ENCODE results near the gene GTF2IRD2. TPM values are rescaled to one million over a fixed set of nuclear protein-coding genes. Genes with fewer than 3 reads are reported as not detected.

Gene GTF2IRD2
- total and polyA plus RNA-seq, 10 of the 15 experiments (the other 5 are each of a cell fraction or from before 2014, with no cell fraction given): 2.9 to 16.6 (median 5.8) TPM

Small RNA genes within 50 kb of the gene (small RNA-seq; reads per million reads assigned to genes)
- not detected for gene RF00019

Other genes starting within 250 kb of the GTF2IRD2 start
- gene GTF2I, start 193.9 kb downstream of the GTF2IRD2 start, total RNA-seq (2014; rRNA removed): 86.8 and 91.0 TPM in 2 replicates
- 92.6 and 94.3 TPM in 2 replicates for gene GTF2I, start 193.9 kb downstream of the GTF2IRD2 start, total RNA-seq (2014; rRNA removed; fragmentation: Illumina TruSeq; extraction: Trizol)
- 161 and 172 TPM in 2 replicates for gene GTF2I, start 193.9 kb downstream of the GTF2IRD2 start, total RNA-seq (2021)
- gene GTF2I, start 193.9 kb downstream of the GTF2IRD2 start, polyA plus RNA-seq (2011; rRNA removed): 99.5 and 103 TPM in 2 replicates
- 114 and 142 TPM in 2 replicates for gene GTF2I, start 193.9 kb downstream of the GTF2IRD2 start, polyA plus RNA-seq (2014; fragmentation: Illumina TruSeq; extraction: Trizol)
- gene GTF2I, start 193.9 kb downstream of the GTF2IRD2 start, polyA plus RNA-seq (2014; fragmentation: Nextera tagmentation; extraction: Ambion mirVana): 1 to 10 TPM; 6.7 to 8.8 TPM
- gene GTF2I, start 193.9 kb downstream of the GTF2IRD2 start, polyA plus RNA-seq (2014; rRNA removed): 80.9 and 115 TPM in 2 replicates
- 100 to 1,000 TPM; 144 to 156 TPM for gene GTF2I, start 193.9 kb downstream of the GTF2IRD2 start, polyA plus RNA-seq (2016; fragmentation: Nextera tagmentation; extraction: Ambion mirVana)
- 103 and 123 TPM in 2 replicates for gene NCF1, start 77.6 kb downstream of the GTF2IRD2 start, total RNA-seq (2014; rRNA removed)
- 68.3 and 76.7 TPM in 2 replicates for gene NCF1, start 77.6 kb downstream of the GTF2IRD2 start, total RNA-seq (2014; rRNA removed; fragmentation: Illumina TruSeq; extraction: Trizol)
- gene NCF1, start 77.6 kb downstream of the GTF2IRD2 start, total RNA-seq (2021): 144 and 146 TPM in 2 replicates
- gene NCF1, start 77.6 kb downstream of the GTF2IRD2 start, polyA plus RNA-seq (2011; rRNA removed): 58.5 and 162 TPM in 2 replicates
- gene NCF1, start 77.6 kb downstream of the GTF2IRD2 start, polyA plus RNA-seq (2014; fragmentation: Illumina TruSeq; extraction: Trizol): 40.0 and 123 TPM in 2 replicates
- gene NCF1, start 77.6 kb downstream of the GTF2IRD2 start, polyA plus RNA-seq (2014; fragmentation: Nextera tagmentation; extraction: Ambion mirVana): 1 to 10 TPM; 2.8 to 3.1 TPM
- gene NCF1, start 77.6 kb downstream of the GTF2IRD2 start, polyA plus RNA-seq (2014; rRNA removed): 146 and 172 TPM in 2 replicates
- gene NCF1, start 77.6 kb downstream of the GTF2IRD2 start, polyA plus RNA-seq (2016; fragmentation: Nextera tagmentation; extraction: Ambion mirVana): 100 to 1,000 TPM; 216 to 230 TPM
- gene CASTOR2, start 113.1 kb upstream of the GTF2IRD2 start, total RNA-seq (2014; rRNA removed): 0.16 and 0.51 TPM in 2 replicates
- gene CASTOR2, start 113.1 kb upstream of the GTF2IRD2 start, total RNA-seq (2014; rRNA removed; fragmentation: Illumina TruSeq; extraction: Trizol): 0.18 TPM in 1 of 2 replicates, not detected in the other
- 0.58 and 1.1 TPM in 2 replicates for gene CASTOR2, start 113.1 kb upstream of the GTF2IRD2 start, total RNA-seq (2021)
- gene CASTOR2, start 113.1 kb upstream of the GTF2IRD2 start, polyA plus RNA-seq (2011; rRNA removed): 0.09 and 0.38 TPM in 2 replicates
- gene CASTOR2, start 113.1 kb upstream of the GTF2IRD2 start, polyA plus RNA-seq (2014; fragmentation: Illumina TruSeq; extraction: Trizol): 0.25 TPM in 1 of 2 replicates, not detected in the other
- not detected for gene CASTOR2, start 113.1 kb upstream of the GTF2IRD2 start, polyA plus RNA-seq (2014; fragmentation: Nextera tagmentation; extraction: Ambion mirVana)
- 0.50 and 0.52 TPM in 2 replicates for gene CASTOR2, start 113.1 kb upstream of the GTF2IRD2 start, polyA plus RNA-seq (2014; rRNA removed)
- not detected for gene CASTOR2, start 113.1 kb upstream of the GTF2IRD2 start, polyA plus RNA-seq (2016; fragmentation: Nextera tagmentation; extraction: Ambion mirVana)
- 65.6 and 74.1 TPM in 2 replicates for gene RCC1L, start 222.2 kb upstream of the GTF2IRD2 start, total RNA-seq (2014; rRNA removed)
- 43.2 and 45.9 TPM in 2 replicates for gene RCC1L, start 222.2 kb upstream of the GTF2IRD2 start, total RNA-seq (2014; rRNA removed; fragmentation: Illumina TruSeq; extraction: Trizol)
- gene RCC1L, start 222.2 kb upstream of the GTF2IRD2 start, total RNA-seq (2021): 65.4 and 70.4 TPM in 2 replicates
- gene RCC1L, start 222.2 kb upstream of the GTF2IRD2 start, polyA plus RNA-seq (2011; rRNA removed): 44.5 and 60.5 TPM in 2 replicates
- 40.1 and 57.8 TPM in 2 replicates for gene RCC1L, start 222.2 kb upstream of the GTF2IRD2 start, polyA plus RNA-seq (2014; fragmentation: Illumina TruSeq; extraction: Trizol)
- 1 to 10 TPM; 1.2 to 4.5 TPM for gene RCC1L, start 222.2 kb upstream of the GTF2IRD2 start, polyA plus RNA-seq (2014; fragmentation: Nextera tagmentation; extraction: Ambion mirVana)
- gene RCC1L, start 222.2 kb upstream of the GTF2IRD2 start, polyA plus RNA-seq (2014; rRNA removed): 57.6 and 62.9 TPM in 2 replicates
- 10 to 100 TPM; 68.7 to 74.4 TPM for gene RCC1L, start 222.2 kb upstream of the GTF2IRD2 start, polyA plus RNA-seq (2016; fragmentation: Nextera tagmentation; extraction: Ambion mirVana)
- gene GTF2IRD2B, start 241.0 kb upstream of the GTF2IRD2 start, total RNA-seq (2014; rRNA removed): 19.0 and 20.4 TPM in 2 replicates
- 9.9 and 12.6 TPM in 2 replicates for gene GTF2IRD2B, start 241.0 kb upstream of the GTF2IRD2 start, total RNA-seq (2014; rRNA removed; fragmentation: Illumina TruSeq; extraction: Trizol)
- 14.3 and 21.9 TPM in 2 replicates for gene GTF2IRD2B, start 241.0 kb upstream of the GTF2IRD2 start, total RNA-seq (2021)
- 12.8 and 15.7 TPM in 2 replicates for gene GTF2IRD2B, start 241.0 kb upstream of the GTF2IRD2 start, polyA plus RNA-seq (2011; rRNA removed)
- 7.3 and 13.3 TPM in 2 replicates for gene GTF2IRD2B, start 241.0 kb upstream of the GTF2IRD2 start, polyA plus RNA-seq (2014; fragmentation: Illumina TruSeq; extraction: Trizol)
- 1 to 10 TPM in 1 of 2 experiments, under 1 TPM in 1; 0.56 to 3.4 TPM for gene GTF2IRD2B, start 241.0 kb upstream of the GTF2IRD2 start, polyA plus RNA-seq (2014; fragmentation: Nextera tagmentation; extraction: Ambion mirVana)
- gene GTF2IRD2B, start 241.0 kb upstream of the GTF2IRD2 start, polyA plus RNA-seq (2014; rRNA removed): 22.3 and 26.9 TPM in 2 replicates
- gene GTF2IRD2B, start 241.0 kb upstream of the GTF2IRD2 start, polyA plus RNA-seq (2016; fragmentation: Nextera tagmentation; extraction: Ambion mirVana): 10 to 100 TPM; 28.9 to 34.2 TPM

All from GM12878 (cell line).